Measurements from ENCODE around the gene TADA2B.

The TADA2B gene

GRCh38 chr4:7104366-7105031 is 61.3 kb downstream of the TADA2B start:
- DNase-seq, result no peak
- TF ChIP-seq GATA1 (IDR thresholded peaks at IDR 0.05; ENCODE audit: low read depth, low read length) (no peak), POLR2A (IDR thresholded peaks at IDR 0.05; ENCODE audit: low read length) (no peak)

- TF ChIP-seq GATA1 (IDR thresholded peaks at IDR 0.05; ENCODE audit: low read depth, low read length) (no peak), POLR2A (IDR thresholded peaks at IDR 0.05; ENCODE audit: low read length) (no peak)
- DNase-seq, result peak in 1 of 2 experiments; percentile 7
These were observed 62.1 kb downstream of the TADA2B start for GRCh38 chr4:7105276-7105675.

- no peak for TF ChIP-seq POLR2A (IDR thresholded peaks at IDR 0.05; ENCODE audit: low read length)
- no peak for TF ChIP-seq GATA1 (IDR thresholded peaks at IDR 0.05; ENCODE audit: low read depth, low read length)
- no peak for DNase-seq
These were observed 64.2 kb downstream of the TADA2B start for GRCh38 chr4:7107166-7107905.

Measured in erythroblast (primary cell).